Esophagus squamous epithelium (tissue), 5 donors: ENCODE results near the gene CLPTM1L. TPM values are rescaled to one million over a fixed set of nuclear protein-coding genes. Genes with fewer than 3 reads are reported as not detected.

Experiments
- DNase-seq: peaks from one replicate; lab custom pipeline; 2025; lab: John Stamatoyannopoulos, UW
- H3K27ac ChIP-seq, 4 donors: fragments of 200-600 bp; sonication (generic); one replicate each; pipeline ENCODE4 v1.5.1; 2016 to 2019; ENCODE audit warnings: mild to moderate bottlenecking in 1 of 4
- H3K27me3 ChIP-seq, 4 donors: fragments of 200-600 bp; sonication (generic); 1 replicate in 3 of 4; 2 replicates in 1 of 4; pipeline versions ENCODE4 v1.5.1 to v1.6.0; 2017 to 2021; ENCODE audit warnings: antibody characterized with exemption in 1 of 4
- H3K36me3 ChIP-seq, 3 donors: fragments of 200-600 bp; sonication (generic); one replicate each; pipeline ENCODE4 v1.5.1; 2016 to 2019
- H3K4me1 ChIP-seq, 3 donors: fragments of 200-600 bp; sonication (generic); one replicate each; pipeline ENCODE4 v1.5.1; 2017 to 2019
- H3K4me3 ChIP-seq, 4 donors: fragments of 200-600 bp; sonication (generic); 1 replicate in 3 of 4; 2 replicates in 1 of 4; pipeline ENCODE4 v1.5.1; 2016 to 2019; ENCODE audit warnings: mild to moderate bottlenecking in 2 of 4, moderate library complexity in 1 of 4
- H3K9me3 ChIP-seq, 3 donors: fragments of 200-600 bp; sonication (generic); one replicate each; pipeline ENCODE4 v1.5.1; 2016 to 2019
- CTCF ChIP-seq, 6 experiments: fragments of 450-650 bp in 4 of 6; fragments of 200-600 bp in 2 of 6; sonication (generic) in 2 of 6; IDR thresholded peaks; one replicate each; pipeline ENCODE4 v1.5.1; 2016 to 2019; ENCODE audit warnings: antibody characterized with exemption in 6 of 6, mild to moderate bottlenecking in 4 of 6, moderate library complexity in 4 of 6
- POLR2A ChIP-seq, 4 donors: fragments of 450-650 bp; IDR thresholded peaks; one replicate each; pipeline ENCODE4 v1.6.1; 2017; ENCODE audit warnings: antibody characterized with exemption in 4 of 4, mild to moderate bottlenecking in 4 of 4, moderate library complexity in 3 of 4
- WGBS, 2 donors: methylation state at CpG; one replicate each; pipeline ENCODE4 v1.1.5; 2018; 5-methylcytosine and 5-hydroxymethylcytosine counted together
- intact Hi-C: fragments of 100-400 bp; cut with DNase I; formaldehyde crosslinking; loops from one replicate; pipeline ENCODE4 v1.15.0; 2022
- total RNA-seq, 4 donors: library from RNA; depleted of rRNA; stranded (reverse); fragments of >200 nt; gene quantifications; one replicate each; pipeline ENCODE4 v1.1.0, GENCODE V29; 2016
- donor health status: DM: yes; HTN: yes; CAD: no.

The CLPTM1L gene
- total RNA-seq, 4 donors from 2014 or later = 42.8 to 75.2 (median 65.1) TPM

- peaks cover 5 to 20% (median 8%) of the 10 kb centered on the region in 3 donors for H3K4me1 ChIP-seq
- no peaks in the 10 kb centered on the region for H3K9me3 ChIP-seq
- no peak overlapping the region for H3K27ac ChIP-seq
- no peak overlapping the region for H3K4me3 ChIP-seq
- H3K36me3 ChIP-seq = no peaks in the 10 kb centered on the region
- no peak for DNase-seq
- intact Hi-C loops = no loop called here
- 38 to 44% methylated on average over 3 to 5 of the region's 11 CpGs for WGBS, 2 donors
- TF ChIP-seq CTCF (IDR thresholded peaks at IDR 0.05) (no peak), POLR2A (IDR thresholded peaks at IDR 0.05) (no peak)
- peaks cover 0 to 73% (median 0%) of the 10 kb centered on the region in 4 donors for H3K27me3 ChIP-seq
Observed at GRCh38 chr5:1387059-1387755, 42.3 kb upstream of the CLPTM1L start.

DNA sequence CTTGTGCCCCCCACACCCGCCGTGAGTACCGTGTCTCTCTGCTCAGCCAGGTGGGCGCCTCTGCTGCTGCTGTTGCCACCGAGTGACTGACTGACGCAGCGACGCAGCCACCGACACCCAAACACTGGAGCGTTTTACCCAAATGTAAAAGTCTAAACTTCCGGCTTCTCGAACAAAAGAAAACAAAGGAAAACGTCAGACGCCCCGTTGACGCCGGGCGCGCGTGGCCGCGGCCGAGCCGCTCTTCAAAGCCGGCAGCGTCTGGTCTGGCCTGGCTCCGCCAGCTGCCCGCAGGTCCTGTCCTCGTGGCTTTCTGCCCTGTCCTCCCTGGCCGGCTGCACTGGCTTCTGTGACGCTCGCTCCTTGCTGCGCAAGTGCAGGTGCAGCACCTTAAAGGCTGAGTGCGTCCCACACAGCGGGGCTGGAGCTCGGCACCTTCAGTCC, 41.4 kb upstream of the CLPTM1L start:
- DNase-seq = no peak

DNA sequence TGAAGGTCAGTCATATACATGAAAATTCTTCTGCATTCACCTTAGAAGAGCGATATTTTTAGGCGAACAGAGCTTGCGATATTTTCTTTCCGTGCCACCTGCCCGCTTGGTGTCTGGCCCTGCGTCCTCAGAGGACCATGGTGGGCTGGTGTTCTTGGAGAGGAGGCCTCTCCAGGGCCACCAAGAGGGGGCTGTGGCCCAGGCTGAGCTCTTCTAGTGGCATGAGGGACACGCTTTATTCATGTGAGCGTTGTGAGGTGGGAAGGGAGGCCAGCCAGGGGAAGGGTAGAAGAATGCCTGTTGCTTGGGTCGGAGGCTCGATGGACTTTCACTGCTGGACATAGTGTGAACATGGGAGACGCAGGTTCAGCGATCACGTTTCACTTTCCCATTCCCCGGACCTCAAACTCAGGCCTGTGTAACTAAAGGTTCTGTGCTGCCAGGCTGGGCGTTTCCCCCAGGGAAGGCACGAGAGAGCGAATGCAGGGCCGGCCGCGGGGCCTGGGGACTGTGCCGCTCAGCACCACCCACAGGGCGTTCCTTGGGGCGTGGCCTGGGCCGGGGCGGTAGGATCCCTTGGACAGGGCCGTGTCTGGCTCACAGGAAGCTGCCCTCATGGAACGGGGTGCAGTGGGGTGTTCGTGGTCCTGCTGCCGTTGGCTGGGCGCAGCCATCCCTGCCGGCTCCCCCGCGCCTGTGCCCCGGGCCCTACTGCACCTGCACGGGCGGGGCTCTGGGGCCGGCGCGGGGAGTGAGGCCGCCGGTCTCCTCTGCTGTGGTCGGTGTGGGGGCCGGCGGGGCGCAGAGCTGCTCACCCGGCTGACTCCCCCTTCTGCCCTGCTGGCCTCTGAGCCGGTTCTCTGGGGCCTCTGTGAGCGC, 40.7 kb upstream of the CLPTM1L start:
- peaks cover 0 to 73% (median 0%) of the 10 kb centered on the region in 4 donors for H3K27me3 ChIP-seq
- no peaks in the 10 kb centered on the region for H3K9me3 ChIP-seq
- peak; percentile 25 for DNase-seq
- intact Hi-C loops = no loop called here
- H3K4me1 ChIP-seq = peaks cover 5 to 25% (median 9%) of the 10 kb centered on the region in 3 donors
- WGBS, 2 donors = 46 to 63% methylated on average over 10 to 13 of the region's 48 CpGs
- peak in 3 of 4 donors; percentile 18 to 88 (median 69) for TF ChIP-seq POLR2A (IDR thresholded peaks at IDR 0.05)
- TF ChIP-seq CTCF (IDR thresholded peaks at IDR 0.05) = no peak
- peak overlapping the region; percentile 47 to 73 (median 60) for H3K4me3 ChIP-seq
- peak overlapping the region; percentile 21 to 87 (median 74) for H3K27ac ChIP-seq
- H3K36me3 ChIP-seq = no peaks in the 10 kb centered on the region

More for the DNA sequence above, 41.4 kb upstream of the CLPTM1L start:
- peaks cover 0 to 73% (median 0%) of the 10 kb centered on the region in 4 donors for H3K27me3 ChIP-seq
- TF ChIP-seq CTCF (IDR thresholded peaks at IDR 0.05) (no peak), POLR2A (IDR thresholded peaks at IDR 0.05) (no peak)
- 0 to 2% methylated on average over 4 to 11 of the region's 36 CpGs for WGBS, 2 donors
- H3K9me3 ChIP-seq = no peaks in the 10 kb centered on the region
- H3K36me3 ChIP-seq = no peaks in the 10 kb centered on the region
- peak overlapping the region; percentile 47 to 73 (median 60) for H3K4me3 ChIP-seq
- H3K27ac ChIP-seq = peak overlapping the region; percentile 21 to 87 (median 74)
- peaks cover 5 to 20% (median 8%) of the 10 kb centered on the region in 3 donors for H3K4me1 ChIP-seq
- intact Hi-C loops = no loop called here

DNA sequence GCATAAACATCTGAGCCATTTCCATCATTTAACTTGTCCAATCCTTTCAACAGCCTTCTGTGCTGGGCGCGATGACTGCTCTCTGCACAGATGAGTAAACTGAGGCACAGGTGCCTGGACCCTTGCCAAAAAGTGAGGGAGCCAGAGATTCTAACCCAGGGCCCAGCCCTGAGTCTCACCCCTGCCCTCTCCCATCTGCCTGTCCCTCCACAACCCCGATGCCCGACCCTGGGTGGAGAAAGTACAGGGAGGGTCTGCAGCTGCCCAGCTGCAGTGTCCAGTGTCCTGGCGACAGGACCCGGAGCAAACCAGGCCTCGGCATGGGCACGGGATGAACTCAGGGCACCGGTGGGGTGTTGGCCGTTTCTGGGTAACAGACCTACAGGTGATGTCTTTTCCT, 39.6 kb upstream of the CLPTM1L start:
- Histone ChIP-seq H3K9me3 (no peaks in the 10 kb centered on the region), H3K4me3 (no peak overlapping the region), H3K36me3 (no peaks in the 10 kb centered on the region), H3K4me1 (peaks cover 5 to 30% (median 12%) of the 10 kb centered on the region in 3 donors), H3K27ac (no peak overlapping the region), H3K27me3 (peaks cover 0 to 73% (median 0%) of the 10 kb centered on the region in 4 donors)
- no peak for DNase-seq
- 79 to 88% methylated on average over 8 of the region's 10 CpGs for WGBS, 2 donors
- TF ChIP-seq POLR2A (IDR thresholded peaks at IDR 0.05) = no peak
- no peak for TF ChIP-seq CTCF (IDR thresholded peaks at IDR 0.05)
- intact Hi-C loops = no loop called here
